ENCODE data around the gene ZDHHC5.
"Not testable (repeated sequence)": the region's sequence is repeated elsewhere in the genome, so short reads cannot be mapped to it uniquely, and the experiment has no call there.

ZDHHC5 gene

GRCh38 chr11:57651408-57651807, 16.5 kb upstream of the ZDHHC5 start:
- Histone ChIP-seq H3K4me2 (ENCODE audit: low read length) (no peak overlapping the region), H2BK12ac (ENCODE audit: low read length) (no peak overlapping the region), H3K79me1 (ENCODE audit: low read length) (peaks cover 2% of the 10 kb centered on the region), H3K9ac (ENCODE audit: low read length) (no peak overlapping the region), H2BK5ac (ENCODE audit: low read depth, low read length, poor library complexity) (no peak overlapping the region), H3K27ac (ENCODE audit: low read depth, low read length) (no peak overlapping the region), H3K9me3 (ENCODE audit: insufficient read depth, low read depth, low read length) (no peaks in the 10 kb centered on the region), H3K27me3 (ENCODE audit: insufficient read depth, low read length) (no peaks in the 10 kb centered on the region), H2AFZ (ENCODE audit: insufficient read depth, low read length, poor library complexity) (no peak overlapping the region), H3K4me1 (ENCODE audit: control insufficient read depth in 1 of 2, insufficient read depth in 2 of 2, low read length in 2 of 2) (peaks cover 27 to 28% of the 10 kb centered on the region in 2 experiments), H3K4ac (ENCODE audit: low read depth, low read length) (no peak overlapping the region), H3K14ac (ENCODE audit: low read length) (no peak overlapping the region), H3K36me3 (ENCODE audit: control insufficient read depth in 1 of 2, insufficient read depth in 2 of 2, low read length in 2 of 2) (no peaks in the 10 kb centered on the region), H3K18ac (ENCODE audit: low read length) (no peak overlapping the region), H3K79me2 (ENCODE audit: control insufficient read depth, insufficient read depth, low read length, poor library complexity) (no peaks in the 10 kb centered on the region), H4K12ac (ENCODE audit: low read depth, low read length) (no peak overlapping the region), H2BK120ac (ENCODE audit: insufficient read depth, low read length, poor library complexity) (no peak overlapping the region), H4K8ac (ENCODE audit: low read depth, low read length) (no peak overlapping the region), H2AK5ac (ENCODE audit: low read length) (no peak overlapping the region), H3K4me3 (ENCODE audit: low read depth, low read length) (no peak overlapping the region), H3K23ac (ENCODE audit: low read length) (no peak overlapping the region), H4K91ac (ENCODE audit: low read depth, low read length) (no peak overlapping the region)
- no peak for DNase-seq
- WGBS (ENCODE audit: extremely low coverage, insufficient coverage, insufficient read length) = no CpG with 5 or more reads among the region's 7 CpGs

- not testable (repeated sequence) for H3K4ac ChIP-seq (ENCODE audit: low read depth, low read length); DNase-seq; H2AFZ ChIP-seq (ENCODE audit: insufficient read depth, low read length, poor library complexity); H3K23ac ChIP-seq (ENCODE audit: low read length); H2AK5ac ChIP-seq (ENCODE audit: low read length); H3K4me2 ChIP-seq (ENCODE audit: low read length); H4K8ac ChIP-seq (ENCODE audit: low read depth, low read length); H2BK5ac ChIP-seq (ENCODE audit: low read depth, low read length, poor library complexity); H3K9me3 ChIP-seq (ENCODE audit: insufficient read depth, low read depth, low read length); H3K18ac ChIP-seq (ENCODE audit: low read length); H4K12ac ChIP-seq (ENCODE audit: low read depth, low read length); H3K79me1 ChIP-seq (ENCODE audit: low read length); H4K91ac ChIP-seq (ENCODE audit: low read depth, low read length); H3K9ac ChIP-seq (ENCODE audit: low read length); H3K79me2 ChIP-seq (ENCODE audit: control insufficient read depth, insufficient read depth, low read length, poor library complexity); H2BK12ac ChIP-seq (ENCODE audit: low read length); H3K14ac ChIP-seq (ENCODE audit: low read length); H2BK120ac ChIP-seq (ENCODE audit: insufficient read depth, low read length, poor library complexity); H3K27me3 ChIP-seq (ENCODE audit: insufficient read depth, low read length); H3K27ac ChIP-seq (ENCODE audit: low read depth, low read length); H3K4me3 ChIP-seq (ENCODE audit: low read depth, low read length); H3K36me3 ChIP-seq (ENCODE audit: control insufficient read depth in 1 of 2, insufficient read depth in 2 of 2, low read length in 2 of 2)
- peaks cover 20 to 21% of the 10 kb centered on the region in 2 experiments for H3K4me1 ChIP-seq (ENCODE audit: control insufficient read depth in 1 of 2, insufficient read depth in 2 of 2, low read length in 2 of 2)
- WGBS (ENCODE audit: extremely low coverage, insufficient coverage, insufficient read length) = no CpG with 5 or more reads among the region's 14 CpGs
Observed at GRCh38 chr11:57652230-57652629, 15.7 kb upstream of the ZDHHC5 start.

- DNase-seq = no peak
- Histone ChIP-seq H2AK5ac (ENCODE audit: low read length) (no peak overlapping the region), H3K4me2 (ENCODE audit: low read length) (no peak overlapping the region), H3K4ac (ENCODE audit: low read depth, low read length) (no peak overlapping the region), H3K27ac (ENCODE audit: low read depth, low read length) (no peak overlapping the region), H3K4me1 (ENCODE audit: control insufficient read depth in 1 of 2, insufficient read depth in 2 of 2, low read length in 2 of 2) (peaks cover 18 to 20% of the 10 kb centered on the region in 2 experiments), H2AFZ (ENCODE audit: insufficient read depth, low read length, poor library complexity) (no peak overlapping the region), H2BK120ac (ENCODE audit: insufficient read depth, low read length, poor library complexity) (no peak overlapping the region), H3K79me1 (ENCODE audit: low read length) (peaks cover 4% of the 10 kb centered on the region), H3K18ac (ENCODE audit: low read length) (no peak overlapping the region), H2BK12ac (ENCODE audit: low read length) (no peak overlapping the region), H3K23ac (ENCODE audit: low read length) (no peak overlapping the region), H3K79me2 (ENCODE audit: control insufficient read depth, insufficient read depth, low read length, poor library complexity) (peaks cover 2% of the 10 kb centered on the region), H3K9me3 (ENCODE audit: insufficient read depth, low read depth, low read length) (no peaks in the 10 kb centered on the region), H3K14ac (ENCODE audit: low read length) (no peak overlapping the region), H2BK5ac (ENCODE audit: low read depth, low read length, poor library complexity) (no peak overlapping the region), H3K4me3 (ENCODE audit: low read depth, low read length) (no peak overlapping the region), H4K8ac (ENCODE audit: low read depth, low read length) (no peak overlapping the region), H3K36me3 (ENCODE audit: control insufficient read depth in 1 of 2, insufficient read depth in 2 of 2, low read length in 2 of 2) (no peaks in the 10 kb centered on the region), H4K91ac (ENCODE audit: low read depth, low read length) (no peak overlapping the region), H3K27me3 (ENCODE audit: insufficient read depth, low read length) (no peaks in the 10 kb centered on the region), H4K12ac (ENCODE audit: low read depth, low read length) (no peak overlapping the region), H3K9ac (ENCODE audit: low read length) (no peak overlapping the region)
- no CpG with 5 or more reads among the region's 3 CpGs for WGBS (ENCODE audit: extremely low coverage, insufficient coverage, insufficient read length)
Observed at GRCh38 chr11:57652662-57653061, 15.3 kb upstream of the ZDHHC5 start.

GRCh38 chr11:57653163-57653562, 14.8 kb upstream of the ZDHHC5 start:
- Histone ChIP-seq H2AK5ac (ENCODE audit: low read length) (no peak overlapping the region), H3K27ac (ENCODE audit: low read depth, low read length) (no peak overlapping the region), H3K18ac (ENCODE audit: low read length) (no peak overlapping the region), H3K79me1 (ENCODE audit: low read length) (peaks cover 4% of the 10 kb centered on the region), H4K12ac (ENCODE audit: low read depth, low read length) (no peak overlapping the region), H3K79me2 (ENCODE audit: control insufficient read depth, insufficient read depth, low read length, poor library complexity) (peaks cover 2% of the 10 kb centered on the region), H3K4me2 (ENCODE audit: low read length) (no peak overlapping the region), H3K4ac (ENCODE audit: low read depth, low read length) (no peak overlapping the region), H2AFZ (ENCODE audit: insufficient read depth, low read length, poor library complexity) (no peak overlapping the region), H2BK12ac (ENCODE audit: low read length) (no peak overlapping the region), H2BK120ac (ENCODE audit: insufficient read depth, low read length, poor library complexity) (no peak overlapping the region), H3K23ac (ENCODE audit: low read length) (no peak overlapping the region), H3K14ac (ENCODE audit: low read length) (no peak overlapping the region), H2BK5ac (ENCODE audit: low read depth, low read length, poor library complexity) (no peak overlapping the region), H3K9ac (ENCODE audit: low read length) (no peak overlapping the region), H3K4me3 (ENCODE audit: low read depth, low read length) (no peak overlapping the region), H3K4me1 (ENCODE audit: control insufficient read depth in 1 of 2, insufficient read depth in 2 of 2, low read length in 2 of 2) (peaks cover 17 to 18% of the 10 kb centered on the region in 2 experiments), H3K36me3 (ENCODE audit: control insufficient read depth in 1 of 2, insufficient read depth in 2 of 2, low read length in 2 of 2) (no peaks in the 10 kb centered on the region), H4K8ac (ENCODE audit: low read depth, low read length) (no peak overlapping the region), H4K91ac (ENCODE audit: low read depth, low read length) (no peak overlapping the region), H3K9me3 (ENCODE audit: insufficient read depth, low read depth, low read length) (no peaks in the 10 kb centered on the region), H3K27me3 (ENCODE audit: insufficient read depth, low read length) (no peaks in the 10 kb centered on the region)
- WGBS (ENCODE audit: extremely low coverage, insufficient coverage, insufficient read length) = no CpG with 5 or more reads among the region's 3 CpGs
- no peak for DNase-seq
